Chondrocyte (in vitro differentiated cells): Measurements from ENCODE around the gene PRAMEF14. TPM values are rescaled to one million over a fixed set of nuclear protein-coding genes. Genes with fewer than 3 reads are reported as not detected.
"Not testable (repeated sequence)": the region's sequence is repeated elsewhere in the genome, so short reads cannot be mapped to it uniquely, and the experiment has no call there.

Experiments
- DNase-seq: peaks from one replicate; pipeline ENCODE4 v3.0.0; 2021; ENCODE audit warnings: mixed read lengths, low spot score
- H3K27ac Mint-ChIP-seq: one replicate; pipeline ENCODE4 v1.8.0; 2021; ENCODE audit warnings: mild to moderate bottlenecking, moderate library complexity, mixed read lengths; ENCODE audit not compliant: unreplicated experiment
- H3K27me3 Mint-ChIP-seq: 2 replicates; pipeline ENCODE4 v1.8.0; 2021; ENCODE audit warnings: low read depth, mixed read lengths
- H3K36me3 Mint-ChIP-seq: 2 replicates; pipeline ENCODE4 v1.8.0; 2021; ENCODE audit warnings: low read depth, mixed read lengths
- H3K4me1 Mint-ChIP-seq: 2 replicates; pipeline ENCODE4 v1.8.0; 2021; ENCODE audit warnings: low read depth, mild to moderate bottlenecking, mixed read lengths
- H3K4me3 Mint-ChIP-seq: one replicate; pipeline ENCODE4 v1.8.0; 2021; ENCODE audit warnings: mild to moderate bottlenecking, moderate library complexity, mixed read lengths; ENCODE audit not compliant: unreplicated experiment
- H3K9me3 Mint-ChIP-seq: 2 replicates; pipeline ENCODE4 v1.8.0; 2021; ENCODE audit warnings: low read depth, mixed read lengths
- long read RNA-seq: library from polyadenylated mRNA; stranded (forward); transcript quantifications from one replicate; pipeline ENCODE4 v2.0.0, GENCODE V29; 2021
- total RNA-seq: library from RNA; stranded (reverse); gene quantifications from 3 replicates; pipeline ENCODE4 v1.2.1, GENCODE V29; 2021

Gene PRAMEF14, protein sequence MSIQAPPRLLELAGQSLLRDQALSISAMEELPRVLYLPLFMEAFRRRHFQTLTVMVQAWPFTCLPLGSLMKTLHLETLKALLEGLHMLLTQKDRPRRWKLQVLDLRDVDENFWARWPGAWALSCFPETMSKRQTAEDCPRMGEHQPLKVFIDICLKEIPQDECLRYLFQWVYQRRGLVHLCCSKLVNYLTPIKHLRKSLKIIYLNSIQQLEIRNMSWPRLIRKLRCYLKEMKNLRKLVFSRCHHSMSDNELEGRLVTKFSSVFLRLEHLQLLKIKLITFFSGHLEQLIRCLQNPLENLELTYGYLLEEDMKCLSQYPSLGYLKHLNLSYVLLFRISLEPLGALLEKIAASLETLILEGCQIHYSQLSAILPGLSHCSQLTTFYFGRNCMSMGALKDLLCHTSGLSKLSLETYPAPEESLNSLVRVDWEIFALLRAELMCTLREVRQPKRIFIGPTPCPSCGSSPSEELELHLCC
- total RNA-seq: not detected in 3 replicates
- long read RNA-seq: 0 reads

DNA sequence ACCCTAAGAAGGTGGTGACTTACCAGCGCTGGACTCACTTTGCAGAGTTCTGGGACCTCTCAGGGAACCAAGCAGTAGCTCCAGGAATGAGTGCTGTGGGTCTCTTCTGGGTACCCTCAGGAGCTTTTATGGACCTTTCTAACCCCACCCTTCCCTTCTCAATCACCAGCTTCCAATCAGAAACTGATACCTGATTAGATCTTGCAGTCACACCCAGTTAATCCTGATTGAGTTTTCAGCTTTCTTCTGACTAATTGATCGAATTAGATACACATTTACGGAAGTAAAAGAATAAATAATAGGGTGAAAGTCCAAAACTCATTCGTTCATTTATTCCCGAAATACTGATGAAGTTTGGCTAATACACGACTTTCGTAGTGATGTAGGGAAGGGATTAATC lies at the start of gene PRAMEF14:
Gene PRAMEF14, minus strand, starts transcription at position 101 of the 400 bp plus-strand sequence. CDS start 1,820 bp downstream, outside the sequence.
- not testable (repeated sequence) for H3K4me3 Mint-ChIP-seq, H3K36me3 Mint-ChIP-seq, H3K4me1 Mint-ChIP-seq, H3K9me3 Mint-ChIP-seq, DNase-seq, H3K27me3 Mint-ChIP-seq, H3K27ac Mint-ChIP-seq

DNA sequence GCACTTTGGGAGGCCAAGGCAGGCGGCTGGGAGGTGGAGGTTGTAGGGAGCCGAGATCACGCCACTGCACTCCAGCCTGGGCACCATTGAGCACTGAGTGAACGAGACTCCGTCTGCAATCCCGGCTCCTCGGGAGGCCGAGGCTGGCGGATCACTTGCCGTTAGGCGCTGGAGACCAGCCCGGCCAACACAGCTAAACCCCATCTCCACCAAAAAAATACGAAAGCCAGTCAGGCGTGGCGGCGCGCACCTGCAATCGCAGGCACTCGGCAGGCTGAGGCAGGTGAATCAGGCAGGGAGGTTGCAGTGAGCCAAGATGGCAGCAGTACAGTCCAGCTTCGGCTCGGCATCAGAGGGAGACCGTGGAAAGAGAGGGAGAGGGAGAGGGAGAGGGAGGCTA lies 48.4 kb upstream of the PRAMEF14 start:
- DNase-seq, H3K36me3 Mint-ChIP-seq, H3K27ac Mint-ChIP-seq, H3K4me1 Mint-ChIP-seq, H3K27me3 Mint-ChIP-seq, H3K4me3 Mint-ChIP-seq: not testable (repeated sequence)
- peaks cover 20% of the 10 kb centered on the region for H3K9me3 Mint-ChIP-seq

DNA sequence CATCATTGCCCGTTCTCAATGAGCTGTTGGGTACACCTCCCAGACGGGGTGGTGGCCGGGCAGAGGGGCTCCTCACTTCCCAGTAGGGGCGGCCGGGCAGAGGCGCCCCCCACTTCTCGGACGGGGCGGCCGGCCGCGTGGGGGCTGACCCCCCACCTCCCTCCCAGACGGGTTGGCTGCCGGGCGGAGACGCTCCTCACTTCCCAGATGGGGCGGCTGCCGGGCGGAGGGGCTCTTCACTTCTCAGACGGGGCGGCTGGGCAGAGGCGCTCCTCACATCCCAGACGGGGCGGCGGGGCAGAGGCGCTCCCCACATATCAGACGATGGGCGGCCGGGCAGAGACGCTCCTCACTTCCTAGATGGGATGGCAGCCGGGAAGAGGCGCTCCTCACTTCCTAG lies 47.8 kb upstream of the PRAMEF14 start:
- not testable (repeated sequence) for H3K36me3 Mint-ChIP-seq, H3K4me3 Mint-ChIP-seq, DNase-seq, H3K27ac Mint-ChIP-seq, H3K4me1 Mint-ChIP-seq, H3K27me3 Mint-ChIP-seq
- peaks cover 18% of the 10 kb centered on the region for H3K9me3 Mint-ChIP-seq

DNA sequence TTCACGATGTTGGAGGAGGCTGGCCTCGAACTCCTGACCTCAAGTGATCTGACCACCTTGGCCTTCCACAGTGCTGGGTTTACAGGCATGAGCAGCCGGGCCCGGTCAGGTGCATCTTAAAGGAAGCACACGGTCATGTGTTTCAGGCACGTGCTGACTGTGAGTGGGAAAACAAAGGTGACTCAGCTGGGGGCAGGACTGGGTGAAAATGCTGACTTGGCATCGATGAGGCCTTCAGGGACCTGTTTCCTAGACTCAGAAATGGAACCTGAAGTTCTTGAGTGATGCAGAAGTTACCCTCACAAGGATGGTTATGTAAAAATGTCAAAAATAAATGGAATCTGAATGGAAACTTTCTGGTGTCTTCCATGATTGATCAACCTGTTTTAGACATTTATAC lies 46.1 kb upstream of the PRAMEF14 start:
- H3K4me1 Mint-ChIP-seq, H3K4me3 Mint-ChIP-seq, H3K27me3 Mint-ChIP-seq, DNase-seq, H3K36me3 Mint-ChIP-seq, H3K27ac Mint-ChIP-seq: not testable (repeated sequence)
- peaks cover 22% of the 10 kb centered on the region for H3K9me3 Mint-ChIP-seq

DNA sequence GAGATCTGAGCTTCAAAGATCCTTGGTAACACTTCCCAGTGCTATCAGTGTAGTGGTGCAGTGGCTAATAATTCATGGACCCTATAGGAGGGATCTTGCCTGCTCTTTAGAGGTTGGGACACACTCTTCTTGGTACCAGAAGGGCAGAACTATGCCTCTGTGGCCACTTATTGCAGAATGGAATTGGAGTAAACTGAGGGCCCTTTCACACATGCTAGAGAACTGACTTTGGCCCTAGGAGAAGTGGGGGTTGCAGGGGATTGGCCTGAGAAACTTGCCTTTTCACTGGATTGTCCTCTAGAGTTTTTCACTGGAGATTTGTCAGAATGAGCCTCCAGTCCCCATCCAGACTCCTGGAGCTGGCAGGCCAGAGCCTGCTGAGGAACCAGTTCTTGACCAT lies 42.4 kb upstream of the PRAMEF14 start, which contains the start of gene PRAMEF17:
Gene PRAMEF17, plus strand, starts transcription at position 301 of the 400 bp plus-strand sequence. Its CDS starts 26 bp downstream, at position 327.
- DNase-seq, H3K27ac Mint-ChIP-seq, H3K4me3 Mint-ChIP-seq, H3K36me3 Mint-ChIP-seq, H3K27me3 Mint-ChIP-seq, H3K4me1 Mint-ChIP-seq: not testable (repeated sequence)
- peaks cover 26% of the 10 kb centered on the region for H3K9me3 Mint-ChIP-seq

DNA sequence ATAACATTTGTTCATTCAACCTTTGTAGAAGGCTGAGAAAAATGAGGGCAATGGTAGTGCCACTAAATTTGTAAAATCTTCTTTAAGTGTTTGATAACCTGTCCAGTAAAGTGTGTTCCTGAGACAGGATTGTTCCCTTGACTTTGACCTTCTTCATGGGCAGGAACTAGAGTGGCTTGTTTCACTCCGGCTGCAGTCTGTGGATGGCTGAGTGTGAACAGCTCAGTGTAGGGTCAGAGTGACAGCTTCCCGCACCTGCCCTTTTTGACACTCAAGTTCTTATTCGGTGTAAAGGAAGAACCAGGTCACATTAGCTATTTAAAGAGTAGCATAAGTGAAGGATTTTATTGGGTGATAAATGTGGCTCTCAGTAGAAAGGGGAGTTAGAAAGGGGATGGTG lies 33.4 kb upstream of the PRAMEF14 start:
- H3K4me3 Mint-ChIP-seq, H3K27me3 Mint-ChIP-seq, H3K36me3 Mint-ChIP-seq, H3K27ac Mint-ChIP-seq, H3K4me1 Mint-ChIP-seq, DNase-seq: not testable (repeated sequence)
- peaks cover 19% of the 10 kb centered on the region for H3K9me3 Mint-ChIP-seq

DNA sequence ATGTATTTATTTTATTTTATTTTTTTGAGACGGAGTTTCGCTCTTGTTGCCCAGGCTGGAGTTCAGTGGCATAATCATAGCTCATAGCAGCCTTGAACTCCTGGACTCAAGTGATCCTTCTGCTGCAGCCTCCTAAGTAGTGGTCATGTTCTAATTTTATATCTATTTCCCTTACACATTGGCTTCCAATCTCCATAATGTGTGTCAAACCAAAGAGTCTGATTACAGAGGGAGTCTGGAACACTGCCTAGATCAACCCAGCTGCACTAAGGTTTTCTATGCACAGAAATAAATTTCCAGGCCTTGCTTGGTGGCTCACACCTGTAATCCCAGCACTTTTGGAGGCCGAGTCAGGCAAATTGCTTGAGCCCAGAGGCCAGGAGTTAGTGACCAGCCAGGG lies 32.0 kb upstream of the PRAMEF14 start:
- H3K4me3 Mint-ChIP-seq, DNase-seq, H3K27me3 Mint-ChIP-seq, H3K27ac Mint-ChIP-seq, H3K4me1 Mint-ChIP-seq, H3K36me3 Mint-ChIP-seq: not testable (repeated sequence)
- H3K9me3 Mint-ChIP-seq: peaks cover 13% of the 10 kb centered on the region

DNA sequence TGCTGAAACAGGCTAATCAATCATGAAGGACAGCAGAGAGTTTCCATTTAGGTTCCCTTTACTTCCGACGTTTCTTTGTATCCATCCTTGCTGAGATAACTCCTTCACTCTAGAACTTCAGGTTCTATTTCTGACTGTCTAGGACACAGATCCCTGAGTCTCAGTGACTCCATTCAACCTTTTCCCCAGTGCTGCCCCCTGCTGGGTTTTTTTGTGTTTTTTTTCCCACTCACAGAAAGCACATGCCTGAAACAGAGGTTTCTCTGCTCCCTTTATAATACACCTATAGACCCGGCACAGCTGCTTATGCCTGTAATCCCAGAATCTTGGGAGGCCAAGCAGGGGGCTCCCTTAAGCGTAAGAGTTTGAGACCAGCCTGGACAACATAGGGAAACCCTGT lies 21.6 kb upstream of the PRAMEF14 start:
- DNase-seq, H3K4me3 Mint-ChIP-seq, H3K4me1 Mint-ChIP-seq: not testable (repeated sequence)

DNA sequence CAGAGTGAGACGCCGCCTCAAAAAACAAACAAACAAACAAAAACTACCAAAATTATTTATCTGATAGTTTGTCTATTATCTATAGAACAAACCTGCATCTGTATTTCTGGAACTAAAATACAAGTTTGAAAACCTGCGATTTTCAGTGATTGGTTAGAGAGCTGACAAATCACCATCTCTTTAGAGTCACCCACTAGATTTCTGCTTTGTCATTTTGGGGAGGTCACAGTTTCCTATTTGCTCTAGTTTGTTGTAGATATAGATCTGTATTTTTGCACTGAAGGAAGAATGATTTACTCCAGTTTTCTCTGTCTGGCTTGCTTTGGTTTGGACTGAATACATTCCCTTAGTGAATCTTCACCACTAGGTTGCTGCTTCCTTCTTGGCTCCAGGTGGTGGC lies 19.6 kb upstream of the PRAMEF14 start:
- not testable (repeated sequence) for H3K4me3 Mint-ChIP-seq, DNase-seq, H3K4me1 Mint-ChIP-seq, H3K36me3 Mint-ChIP-seq, H3K27ac Mint-ChIP-seq, H3K27me3 Mint-ChIP-seq
- peaks cover 19% of the 10 kb centered on the region for H3K9me3 Mint-ChIP-seq

More for the DNA sequence above, 21.6 kb upstream of the PRAMEF14 start:
- not testable (repeated sequence) for H3K36me3 Mint-ChIP-seq, H3K27ac Mint-ChIP-seq, H3K27me3 Mint-ChIP-seq
- peaks cover 22% of the 10 kb centered on the region for H3K9me3 Mint-ChIP-seq

DNA sequence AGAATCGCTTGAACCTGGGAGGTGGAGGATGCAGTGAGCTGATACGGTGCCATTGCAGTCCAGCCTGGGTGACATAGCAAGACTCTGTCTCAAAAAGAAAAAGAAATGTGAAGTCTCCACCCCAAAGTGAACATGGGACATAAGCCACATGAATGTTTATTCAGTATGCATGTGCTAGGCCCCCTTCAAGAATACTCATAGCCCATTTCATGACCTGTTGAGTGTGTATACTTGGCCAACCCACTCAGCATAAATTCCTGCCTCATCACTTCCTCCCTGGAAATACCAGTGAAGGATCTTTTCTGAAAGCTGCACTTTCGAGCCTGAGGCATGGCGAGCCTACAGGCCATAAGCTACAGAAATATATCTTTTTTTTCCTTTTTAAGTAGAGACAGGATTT lies 18.0 kb upstream of the PRAMEF14 start:
- not testable (repeated sequence) for H3K9me3 Mint-ChIP-seq, H3K4me1 Mint-ChIP-seq, H3K36me3 Mint-ChIP-seq, H3K4me3 Mint-ChIP-seq, DNase-seq, H3K27me3 Mint-ChIP-seq, H3K27ac Mint-ChIP-seq

DNA sequence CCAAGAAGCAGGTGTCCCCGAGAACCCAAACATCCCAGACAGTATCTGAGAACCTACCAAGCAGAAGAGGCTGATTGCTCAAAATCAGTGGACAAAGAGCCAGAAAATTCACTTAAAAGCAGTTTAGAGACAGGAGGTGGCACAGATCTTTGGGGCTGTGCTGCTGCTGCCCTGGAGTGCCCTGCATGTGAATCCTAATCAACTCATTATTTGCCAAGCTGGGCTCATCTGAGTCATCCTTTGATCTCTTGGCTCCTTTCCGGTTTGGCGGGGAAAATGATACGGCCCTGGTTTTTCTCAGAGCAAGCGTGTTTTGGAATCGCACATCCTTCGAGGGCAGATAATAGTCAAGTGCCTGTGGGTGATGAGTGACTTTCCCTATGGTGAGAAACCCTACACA lies 15.4 kb upstream of the PRAMEF14 start:
- not testable (repeated sequence) for H3K9me3 Mint-ChIP-seq

More for the DNA sequence above, 15.4 kb upstream of the PRAMEF14 start:
- not testable (repeated sequence) for H3K27me3 Mint-ChIP-seq, H3K4me3 Mint-ChIP-seq, H3K4me1 Mint-ChIP-seq, DNase-seq, H3K27ac Mint-ChIP-seq, H3K36me3 Mint-ChIP-seq
